GM18499 (cell line): ENCODE results near the gene CTIF.

Experiments
- ATAC-seq: cut with Tn5 transposase; IDR thresholded peaks from one replicate; pipeline ENCODE4 v1.9.1; 2021; ENCODE audit warnings: moderate number of reproducible peaks; ENCODE audit not compliant: insufficient read depth, unreplicated experiment

CTIF gene

DNA sequence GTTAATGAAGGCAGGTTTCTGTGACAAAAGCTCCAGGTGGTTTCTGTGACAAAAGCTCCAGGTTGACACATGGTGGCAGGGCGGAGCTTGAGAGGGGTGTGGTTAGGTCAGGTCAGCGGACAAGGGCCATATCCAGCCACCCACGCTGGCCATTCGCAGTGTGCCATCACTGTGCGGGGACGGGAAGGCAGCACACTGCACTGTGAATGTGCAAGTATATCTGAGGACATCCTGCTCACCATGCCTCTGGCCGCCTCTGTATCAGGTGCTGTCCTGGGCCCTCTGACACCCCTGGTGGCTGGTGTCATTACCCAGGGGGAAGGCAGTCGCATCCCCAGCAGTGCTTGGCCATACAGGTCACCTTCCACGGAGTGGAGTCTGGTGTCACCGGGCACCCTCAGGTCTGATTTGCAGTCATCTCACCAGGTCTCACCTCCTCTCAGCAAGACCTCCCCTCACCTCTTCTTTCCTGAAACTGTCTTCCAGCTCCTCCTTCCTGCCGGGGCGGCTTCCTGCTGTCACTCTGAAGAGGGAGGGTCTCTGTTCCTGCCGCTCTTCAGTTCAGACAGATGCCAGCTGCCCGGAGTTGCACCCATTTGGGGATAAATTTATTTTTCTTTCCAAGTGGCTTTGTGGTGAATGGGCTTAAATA is 34.9 kb downstream of the CTIF start:
- no peak for ATAC-seq

- ATAC-seq: no peak
Observed at GRCh38 chr18:48574667-48575300, 36.0 kb downstream of the CTIF start.

DNA sequence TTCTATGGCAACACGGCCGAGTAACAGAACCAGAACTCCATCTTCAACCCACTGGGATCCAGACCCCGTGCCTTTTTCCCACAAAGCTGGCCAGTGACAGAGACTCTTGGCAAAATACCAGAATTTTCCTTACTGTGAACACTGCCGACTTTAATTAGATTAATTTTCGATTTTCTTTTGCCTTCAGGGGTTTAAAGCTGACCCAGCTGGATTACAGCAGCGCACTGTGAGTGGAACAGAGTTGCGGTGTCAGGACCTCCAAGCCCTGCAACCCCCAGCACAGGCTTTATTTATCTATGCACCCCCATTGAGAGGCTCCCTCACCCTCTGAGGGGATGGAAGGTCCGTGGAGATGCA is 36.4 kb downstream of the CTIF start:
- no peak for ATAC-seq

- no peak for ATAC-seq
Observed at GRCh38 chr18:48575658-48576456, 37.0 kb downstream of the CTIF start.

DNA sequence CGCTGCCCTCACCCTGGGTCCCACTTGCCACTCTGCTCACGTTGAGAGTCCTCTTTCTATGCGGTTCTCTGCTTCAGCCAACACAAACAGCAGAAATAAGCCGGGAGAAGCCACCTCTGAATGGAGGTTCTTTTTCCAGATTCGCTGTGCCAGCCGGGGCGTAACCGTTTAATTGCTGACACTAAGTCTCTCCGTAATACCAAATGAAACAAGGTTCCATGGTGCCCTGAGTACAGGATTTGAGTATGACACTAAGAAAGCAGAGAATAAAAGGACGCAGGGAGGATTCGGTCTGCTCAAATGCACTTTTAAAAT is 37.6 kb downstream of the CTIF start:
- ATAC-seq: no peak

GRCh38 chr18:48577478-48578190 is 38.8 kb downstream of the CTIF start:
- ATAC-seq: no peak

DNA sequence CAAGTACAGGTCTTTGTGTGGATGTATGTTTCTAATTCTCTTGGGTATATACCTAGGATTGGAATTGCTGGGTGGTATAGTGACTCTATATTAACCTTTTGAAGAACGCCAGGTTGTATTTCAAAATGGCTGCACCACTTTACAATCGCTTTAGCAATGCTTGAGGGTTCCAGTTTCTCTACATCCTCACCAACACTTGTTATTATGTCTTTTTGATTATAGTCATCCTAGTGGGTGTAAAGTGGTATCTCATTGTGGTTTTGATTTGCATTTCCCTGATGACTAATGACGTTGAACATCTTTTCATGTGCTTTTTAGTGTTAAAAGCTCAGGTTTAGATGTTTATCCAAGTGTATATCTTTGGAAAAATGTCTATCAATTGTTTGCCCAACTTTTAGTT is 39.5 kb downstream of the CTIF start:
- no peak for ATAC-seq

- ATAC-seq: no peak
Observed at GRCh38 chr18:48580066-48580465, 41.2 kb downstream of the CTIF start.

- ATAC-seq: no peak
Observed at GRCh38 chr18:48580782-48581181, 42.0 kb downstream of the CTIF start.

DNA sequence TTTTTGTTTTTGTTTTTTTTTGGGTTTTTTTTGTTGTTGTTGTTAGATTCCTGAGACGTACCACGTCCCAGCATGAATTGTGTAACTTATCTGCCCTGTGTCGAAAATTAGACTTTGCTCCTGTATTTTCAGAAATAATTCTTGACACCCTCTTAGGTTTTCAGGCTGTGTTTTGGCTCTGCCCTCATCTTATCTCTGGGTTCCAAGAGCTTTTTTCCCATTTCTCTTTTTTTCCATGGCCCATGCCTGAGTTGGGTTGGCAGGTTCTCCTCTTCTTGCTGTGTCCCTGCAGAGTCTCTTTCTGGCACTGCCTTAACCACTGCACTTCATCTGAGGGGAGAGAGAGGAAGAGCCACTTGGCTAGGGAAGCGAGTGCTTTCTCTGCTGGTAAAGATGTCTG is 42.4 kb downstream of the CTIF start:
- ATAC-seq: no peak

DNA sequence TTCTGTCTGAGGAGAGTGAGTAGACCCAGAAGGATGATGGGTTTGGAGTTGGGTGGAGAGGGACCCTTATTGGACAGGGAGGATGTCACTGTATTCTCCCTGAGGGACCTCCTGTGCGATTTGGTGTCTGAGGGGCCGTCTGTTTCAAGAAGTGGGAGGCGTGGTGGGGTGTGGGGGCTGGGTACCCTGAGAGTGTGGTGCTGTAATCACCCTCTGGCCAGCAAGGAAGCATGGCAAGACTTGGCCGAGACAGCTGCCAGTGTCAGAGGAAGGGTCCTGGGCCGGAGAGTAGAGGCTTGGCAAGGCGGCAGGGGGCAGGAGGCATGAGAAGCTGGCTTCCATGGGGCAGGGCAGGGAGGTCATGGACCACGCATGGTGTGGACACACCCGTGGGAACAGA is 43.1 kb downstream of the CTIF start:
- ATAC-seq: no peak

GRCh38 chr18:48582946-48583345 is 44.1 kb downstream of the CTIF start:
- ATAC-seq: no peak

- no peak for ATAC-seq
Observed at GRCh38 chr18:48583573-48583972, 44.7 kb downstream of the CTIF start.

DNA sequence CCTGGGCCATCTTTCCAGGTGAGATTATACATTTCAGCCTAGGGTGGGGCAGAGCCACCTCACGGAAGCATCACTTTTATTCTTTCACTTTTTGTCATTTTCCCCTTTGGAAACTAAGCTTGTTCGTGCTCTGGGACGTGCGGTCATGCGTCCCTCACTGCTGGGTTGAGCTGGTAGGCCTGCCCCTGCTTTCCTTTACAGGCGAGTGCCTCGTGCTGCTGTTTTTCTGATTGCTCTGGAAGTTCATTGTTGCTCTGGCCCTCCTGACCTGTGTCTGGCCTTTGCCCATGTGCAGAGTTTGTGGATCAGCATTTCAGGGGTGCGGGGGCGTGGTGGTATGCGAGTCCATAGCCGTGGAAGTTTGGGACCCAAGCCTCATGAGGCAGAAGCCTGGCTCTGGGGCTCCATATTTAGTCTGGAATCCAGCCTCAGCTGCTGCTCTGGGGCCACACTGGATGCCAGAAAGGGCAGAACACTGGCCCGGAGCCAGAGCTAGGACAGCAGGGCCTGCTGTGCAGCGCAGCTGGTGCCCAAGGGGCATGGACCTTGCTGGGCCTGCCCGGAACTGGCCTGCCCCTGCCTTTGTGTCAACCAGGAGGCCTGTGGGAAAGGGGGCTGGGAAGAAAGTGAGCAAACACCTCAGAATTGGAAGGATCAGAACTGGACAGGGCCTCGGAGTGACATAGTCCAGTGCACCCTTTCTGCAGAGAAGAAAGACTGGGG is 51.1 kb downstream of the CTIF start:
- no peak for ATAC-seq

DNA sequence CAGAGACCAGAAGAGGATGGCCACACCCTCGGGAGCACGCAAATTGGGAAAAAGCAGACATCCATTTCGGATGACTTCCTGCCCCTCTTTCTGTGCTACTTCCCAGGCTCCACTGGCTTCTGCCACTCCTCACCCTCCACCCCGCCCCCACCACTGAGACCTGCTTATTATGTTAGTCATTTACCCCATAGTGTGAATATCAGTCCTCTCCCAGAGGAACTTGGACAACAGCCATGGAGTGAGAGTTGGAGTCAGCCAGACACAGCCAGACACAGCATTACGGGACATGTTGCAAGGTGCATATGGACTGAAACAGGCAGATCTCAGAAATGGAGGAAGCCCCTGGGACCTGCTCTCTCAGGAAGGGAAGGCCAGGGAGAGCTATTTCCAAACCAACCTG is 51.8 kb downstream of the CTIF start:
- no peak for ATAC-seq

GRCh38 chr18:48592540-48593171 is 53.8 kb downstream of the CTIF start:
- ATAC-seq: no peak

DNA sequence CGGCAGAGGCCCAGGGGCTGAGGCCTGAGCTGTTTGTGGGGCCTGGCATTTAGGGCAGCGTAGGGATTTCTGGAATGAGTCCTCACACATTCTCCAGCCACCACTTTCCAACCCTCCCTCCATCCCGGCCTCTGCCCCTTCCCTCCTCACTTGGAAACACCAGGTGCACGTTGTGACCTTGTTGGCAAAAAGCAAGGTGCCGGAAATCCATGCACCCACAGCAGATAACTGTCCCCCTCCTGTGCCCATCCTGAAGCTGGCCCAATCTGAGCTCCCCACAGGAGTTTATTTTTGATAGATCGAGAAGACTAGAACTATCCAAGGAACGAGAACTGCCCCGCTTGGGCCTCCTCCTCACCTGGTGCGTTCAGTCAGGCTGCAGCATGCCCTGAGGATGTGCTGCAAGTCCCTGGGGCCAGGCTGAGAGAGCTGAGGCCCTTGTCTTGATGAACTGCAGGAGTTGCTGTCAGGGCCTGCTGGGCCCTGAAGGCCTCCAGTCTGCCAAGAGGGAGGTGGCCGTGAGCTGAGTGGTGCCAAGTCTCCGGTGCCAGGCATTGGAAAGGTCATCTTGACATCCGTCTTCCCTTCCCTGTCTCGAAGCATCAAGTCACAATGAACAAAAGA is 55.8 kb downstream of the CTIF start:
- no peak for ATAC-seq

DNA sequence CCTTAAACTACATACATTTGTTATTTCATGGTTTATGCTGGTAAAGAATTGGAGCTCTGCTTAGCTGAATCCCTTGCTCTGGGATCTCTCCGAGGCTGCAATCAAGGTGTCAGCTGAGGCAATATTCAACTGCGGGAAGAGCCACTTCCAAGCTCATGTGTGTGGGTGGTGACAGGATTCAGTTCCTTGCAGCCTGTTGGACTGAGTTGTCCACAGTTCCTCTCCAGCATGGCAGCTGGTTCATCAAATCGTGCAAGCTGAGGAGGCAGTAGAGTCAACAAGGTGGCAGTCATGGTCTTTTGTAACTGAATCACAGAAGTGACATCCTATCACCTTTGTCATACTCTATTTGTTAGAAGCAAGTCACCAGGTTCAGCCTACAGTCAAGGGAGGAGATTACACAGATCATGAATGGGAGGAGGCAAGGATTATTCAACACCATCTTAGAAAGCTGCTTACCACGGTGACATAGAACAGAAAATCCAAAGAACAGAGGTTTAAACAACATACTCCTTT is 56.9 kb downstream of the CTIF start:
- ATAC-seq: no peak

DNA sequence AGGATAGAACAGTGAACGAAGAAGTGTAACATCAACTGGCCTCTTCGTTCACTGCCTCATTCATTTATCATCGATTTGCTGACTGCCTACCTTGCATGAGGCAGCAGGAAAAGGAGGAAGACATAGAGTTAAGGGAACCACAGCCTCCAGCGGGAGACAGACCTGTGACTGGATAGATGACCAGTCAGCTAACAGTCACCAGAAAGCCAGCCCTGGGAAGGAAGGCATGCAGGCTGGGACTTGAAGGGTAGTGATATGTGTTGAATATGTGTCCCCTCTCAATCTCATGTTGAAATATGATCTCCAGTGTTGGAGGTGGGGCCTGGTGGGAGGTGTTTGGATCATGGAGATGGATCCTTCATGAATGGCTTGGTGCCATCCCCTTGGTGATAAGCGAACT is 58.3 kb downstream of the CTIF start:
- no peak for ATAC-seq
